ENCODE results near the gene CARD19.
"Not testable (repeated sequence)": the region's sequence is repeated elsewhere in the genome, so short reads cannot be mapped to it uniquely, and the experiment has no call there.

The CARD19 gene

DNA sequence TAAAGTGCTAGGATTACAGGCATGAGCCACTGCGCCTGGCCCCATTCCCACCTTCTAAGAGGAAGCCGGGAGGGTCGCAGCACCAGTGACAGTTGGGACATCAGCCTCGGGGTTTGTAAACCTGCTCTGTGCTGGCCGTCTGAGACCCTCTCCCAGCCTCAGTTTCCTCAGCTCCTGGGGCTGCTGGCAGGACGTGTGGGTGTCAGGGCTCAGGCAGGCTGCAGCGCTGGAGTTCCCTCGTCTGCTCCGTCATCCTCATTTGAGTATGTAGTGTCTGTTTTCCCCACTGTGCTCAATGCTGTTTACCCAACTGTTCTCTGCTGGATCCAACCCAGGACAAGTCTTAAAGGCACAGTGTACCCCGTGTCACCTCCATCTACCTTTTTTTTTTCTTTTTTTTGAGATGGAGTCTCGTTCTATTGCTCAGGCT, 40.0 kb downstream of the CARD19 start:
- DNase-seq = no peak

DNA sequence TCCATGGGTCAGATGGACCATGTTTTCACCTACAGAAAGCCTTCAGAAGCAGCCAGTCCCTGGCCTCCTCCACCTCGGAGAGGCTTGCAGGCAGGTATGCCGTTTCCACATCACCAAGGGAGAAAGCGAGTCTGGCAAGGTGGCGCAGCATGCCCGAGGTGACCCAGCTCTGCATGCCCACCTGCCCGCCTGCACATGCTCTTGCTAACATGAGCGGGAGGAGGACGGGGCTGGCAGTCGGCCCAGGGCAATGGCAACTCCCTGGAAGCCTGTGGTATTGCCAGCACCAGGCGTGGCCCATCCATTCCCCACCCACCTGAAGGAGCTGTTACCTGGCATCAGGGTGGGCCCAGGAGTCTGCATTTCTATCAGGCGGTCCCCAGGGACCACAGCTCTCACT, 41.3 kb downstream of the CARD19 start:
- DNase-seq = no peak

DNA sequence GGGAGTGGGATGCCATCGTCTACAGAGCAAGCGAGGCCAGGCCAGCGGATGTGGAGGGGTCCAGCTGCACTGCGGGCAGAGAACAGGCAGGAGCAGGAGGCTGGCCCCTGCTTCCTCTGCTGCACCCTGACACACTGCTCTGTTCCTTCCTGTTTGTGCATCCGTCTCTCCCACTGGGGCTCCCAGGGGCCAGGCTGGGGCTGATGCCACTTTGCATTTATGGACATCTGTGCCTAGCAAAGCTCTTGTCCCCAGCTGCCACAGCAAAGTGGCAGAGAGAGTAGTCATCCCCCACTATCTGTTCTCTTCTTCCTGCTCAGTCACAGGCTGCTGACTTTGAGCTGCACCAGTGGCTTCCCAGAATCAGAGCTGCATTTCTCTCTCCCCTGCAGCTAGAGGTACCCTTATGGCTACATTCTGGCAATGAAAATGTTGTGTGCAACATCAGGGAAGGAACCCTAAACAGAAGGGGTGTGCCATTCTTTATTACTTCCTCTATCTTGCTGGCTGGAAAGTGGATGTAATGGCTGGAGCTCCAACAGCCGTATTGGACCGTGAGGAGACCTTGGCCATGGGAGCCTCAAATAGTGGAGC, 42.3 kb downstream of the CARD19 start:
- DNase-seq = no peak

DNA sequence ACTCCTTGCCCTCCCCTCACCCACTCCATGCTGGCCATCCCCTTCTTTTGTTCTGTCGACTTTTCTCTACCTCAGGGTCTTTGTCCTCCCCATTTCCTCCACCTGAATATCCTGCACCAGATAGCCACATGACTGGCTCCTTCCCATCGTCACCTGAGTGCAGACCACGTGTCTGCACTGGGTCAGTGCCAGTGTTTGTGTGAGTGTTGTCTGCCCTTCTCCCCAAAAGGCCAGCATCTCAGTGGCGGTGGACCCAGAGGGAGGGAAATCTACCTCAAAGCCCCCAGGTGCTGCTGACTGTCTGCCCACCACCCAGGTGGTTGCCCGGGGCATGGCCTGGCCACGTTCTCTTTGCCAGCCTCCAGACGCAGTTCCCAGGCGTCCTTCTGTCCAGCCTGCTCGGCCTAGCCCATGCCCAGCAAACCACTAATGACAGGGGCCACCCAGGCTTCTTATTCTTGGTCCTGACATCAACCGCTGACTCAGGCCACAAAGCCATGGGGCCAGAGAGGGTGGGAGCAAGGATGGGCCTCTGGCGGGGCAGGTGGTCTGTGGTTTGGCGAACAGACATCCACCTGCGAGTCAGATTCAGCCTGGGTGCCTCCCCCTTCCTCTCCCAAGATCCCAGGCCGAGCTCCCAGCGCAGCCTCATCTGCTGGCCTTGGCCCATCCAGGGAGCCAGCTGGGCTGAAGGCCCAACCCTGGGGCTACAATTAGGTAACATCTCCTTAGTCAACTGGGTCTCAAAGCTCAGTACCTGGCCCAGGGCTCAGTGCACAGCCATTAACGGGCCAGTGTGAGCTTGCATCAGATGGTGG, 43.6 kb downstream of the CARD19 start:
- DNase-seq = no peak

DNA sequence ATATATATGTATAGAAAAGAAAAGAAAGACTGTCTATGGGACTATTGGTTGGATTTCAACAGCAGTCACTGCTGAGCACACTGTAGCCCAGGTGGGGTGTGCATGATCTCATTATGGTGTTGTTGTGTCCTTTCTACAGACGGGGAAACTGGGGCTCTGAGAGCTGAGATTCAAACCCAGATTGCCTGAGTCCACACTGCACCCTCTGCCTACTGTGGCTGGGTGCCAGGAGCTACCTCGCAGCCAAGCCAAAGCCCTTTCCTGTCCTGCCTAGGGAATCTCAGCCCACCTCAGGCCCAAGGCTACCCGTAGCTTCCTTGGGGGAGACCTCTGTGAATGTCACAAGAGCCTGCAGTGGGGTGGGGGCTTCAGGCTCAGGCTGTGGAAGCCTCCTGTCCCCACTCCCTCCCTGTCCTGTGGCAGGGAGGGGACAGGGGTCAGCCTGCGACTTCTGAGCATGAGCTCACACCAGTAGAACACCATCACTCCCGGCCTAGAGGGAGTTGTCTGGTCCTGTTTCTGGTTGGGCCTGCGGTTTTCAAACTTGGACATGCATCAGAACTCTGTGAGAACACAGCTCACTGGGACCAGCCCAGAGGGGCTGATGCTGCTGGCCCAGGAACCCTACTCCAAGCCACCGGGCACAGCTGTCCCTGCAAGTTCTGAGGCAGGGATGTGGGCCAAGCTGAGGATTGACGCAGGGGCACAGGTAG, 45.9 kb downstream of the CARD19 start:
- DNase-seq = no peak

DNA sequence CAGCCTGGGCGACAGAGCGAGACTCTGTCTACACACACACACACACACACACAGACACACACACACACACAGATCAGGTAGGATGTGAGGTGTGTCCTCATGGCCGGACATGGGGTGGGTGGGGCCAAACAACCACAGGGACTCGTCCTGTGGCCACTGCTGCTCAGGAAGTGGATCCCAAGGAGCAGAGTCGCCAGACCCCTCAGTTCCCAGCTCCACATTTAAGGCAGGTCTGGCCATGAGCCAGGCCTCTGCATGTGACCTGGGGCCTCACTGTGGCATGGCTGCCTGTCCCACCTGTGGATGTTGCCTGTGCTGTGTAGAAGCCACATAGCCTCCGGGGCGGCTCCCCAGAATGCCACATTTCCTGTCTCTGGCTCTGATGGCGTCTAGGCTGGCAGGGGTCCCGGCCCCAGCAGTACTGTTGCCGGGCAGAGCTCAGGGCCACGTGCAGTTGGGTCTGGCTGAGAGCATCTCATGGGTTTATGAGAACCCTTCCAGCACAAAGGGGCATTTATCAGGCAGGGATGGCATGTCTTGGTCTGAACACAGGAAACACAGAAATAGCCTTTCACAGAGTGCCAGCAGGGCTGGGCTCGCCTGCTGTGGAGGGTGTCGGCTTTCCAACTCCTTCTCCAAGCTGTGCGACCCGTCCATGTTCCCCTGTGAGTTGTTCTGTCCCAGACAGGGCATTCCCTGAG, 48.0 kb downstream of the CARD19 start:
- DNase-seq = no peak

DNA sequence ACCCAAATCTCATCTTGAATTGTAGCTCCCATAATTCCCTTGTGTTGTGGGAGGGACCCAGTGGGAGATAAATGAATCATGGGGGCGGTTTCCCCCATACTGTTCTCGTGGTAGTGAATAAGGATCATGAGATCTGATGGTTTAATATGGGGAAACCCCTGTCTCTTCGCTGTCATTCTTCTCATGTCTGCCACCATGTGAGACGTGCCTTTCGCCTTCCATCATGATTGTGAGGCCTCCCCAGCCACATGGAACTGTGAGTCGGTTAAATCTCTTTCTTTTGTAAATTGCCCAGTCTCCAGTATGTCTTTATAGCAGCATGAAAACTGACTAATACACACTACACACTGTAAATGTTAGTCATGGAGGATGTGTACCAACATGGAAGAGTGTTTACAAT, 50.7 kb downstream of the CARD19 start:
- DNase-seq = not testable (repeated sequence)

DNA sequence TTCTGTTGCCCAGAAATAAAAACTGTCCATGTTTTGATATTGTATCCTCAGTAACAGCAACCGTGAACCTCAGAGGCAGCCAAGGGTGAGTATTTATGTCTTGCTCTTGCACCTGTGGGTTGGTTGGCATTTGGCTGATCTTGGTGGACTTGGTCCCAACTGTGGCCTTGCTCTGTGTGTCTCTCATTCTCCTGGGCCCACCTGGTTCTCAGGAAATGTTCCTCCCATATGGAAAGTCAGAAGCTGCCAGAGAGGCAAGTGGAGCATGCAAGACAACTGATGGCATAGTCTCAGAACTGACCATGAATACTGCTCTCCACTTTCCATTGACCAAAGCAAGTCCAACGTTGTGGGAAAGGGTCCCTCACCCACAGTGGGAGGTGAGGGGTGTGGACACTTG, 51.6 kb downstream of the CARD19 start:
- DNase-seq = no peak

DNA sequence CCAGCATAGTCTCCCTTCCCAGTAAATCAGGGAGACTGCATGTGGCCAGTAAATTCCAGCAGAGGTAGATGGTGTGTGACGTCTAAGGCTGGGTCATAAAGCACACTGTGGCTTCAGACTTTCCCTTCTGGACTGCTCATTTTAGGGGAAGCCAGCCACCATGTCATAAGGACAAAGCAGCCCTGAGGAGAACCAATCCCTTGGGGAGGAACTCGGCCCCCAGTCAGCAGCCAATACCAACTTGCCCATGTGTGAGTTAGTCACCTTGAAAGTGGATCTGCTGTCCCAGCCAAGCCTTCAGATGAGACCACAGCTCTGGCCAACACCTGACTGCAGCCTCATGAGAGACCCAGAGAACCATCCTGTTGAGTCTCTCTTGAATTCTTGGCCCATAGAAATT, 52.7 kb downstream of the CARD19 start:
- DNase-seq = no peak

DNA sequence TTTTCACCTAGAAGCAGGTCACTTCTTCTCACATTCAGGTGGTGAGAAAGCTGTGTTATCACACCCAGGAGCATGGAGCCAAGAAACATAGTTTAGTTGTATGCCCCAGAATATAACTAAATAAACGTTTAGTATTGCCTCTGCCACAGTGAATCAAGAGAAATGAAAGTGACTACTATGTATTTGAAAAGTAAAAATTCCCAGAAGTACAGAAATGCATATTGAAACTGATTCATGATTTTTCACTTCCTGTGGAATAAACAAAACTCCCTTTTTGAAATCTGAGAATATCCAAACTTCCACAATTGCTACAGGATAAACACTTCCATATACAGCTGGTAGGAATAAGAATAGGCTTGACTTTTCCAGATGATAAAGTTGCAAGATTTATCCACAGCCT, 53.3 kb downstream of the CARD19 start:
- DNase-seq = no peak

DNA sequence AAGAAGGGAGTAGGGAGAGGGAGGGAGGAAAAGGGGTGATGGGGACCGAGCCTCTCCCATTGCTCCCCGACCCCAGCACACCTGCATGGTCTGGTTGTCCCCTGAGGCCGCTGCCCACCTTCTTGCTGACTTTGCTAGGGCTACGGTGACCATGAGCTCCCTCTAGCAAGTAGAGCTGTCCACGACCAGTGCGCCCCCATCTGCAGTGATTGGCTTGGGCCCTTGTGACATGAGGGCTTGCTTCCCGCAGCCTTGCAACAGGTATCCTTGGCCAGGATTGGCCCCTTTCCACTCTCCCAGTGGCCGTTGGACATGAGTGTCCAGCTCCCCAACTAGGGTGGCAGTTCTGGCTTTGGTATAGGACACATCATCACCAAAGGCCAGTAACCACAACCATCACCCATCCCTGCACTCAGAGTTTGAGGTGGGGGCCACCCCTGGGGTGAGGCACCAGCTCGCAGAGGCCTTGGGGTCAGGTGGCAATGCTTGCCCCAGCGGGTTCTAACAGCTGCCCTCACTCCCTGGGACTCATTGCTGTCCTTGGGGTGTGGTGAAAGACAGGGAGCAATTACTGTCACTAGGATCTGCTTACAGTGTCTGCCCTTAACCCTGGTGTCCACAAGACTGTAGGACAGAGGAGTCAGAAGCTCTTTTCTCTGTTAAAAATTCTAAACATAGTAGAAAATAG, 55.2 kb downstream of the CARD19 start:
- DNase-seq = no peak

DNA sequence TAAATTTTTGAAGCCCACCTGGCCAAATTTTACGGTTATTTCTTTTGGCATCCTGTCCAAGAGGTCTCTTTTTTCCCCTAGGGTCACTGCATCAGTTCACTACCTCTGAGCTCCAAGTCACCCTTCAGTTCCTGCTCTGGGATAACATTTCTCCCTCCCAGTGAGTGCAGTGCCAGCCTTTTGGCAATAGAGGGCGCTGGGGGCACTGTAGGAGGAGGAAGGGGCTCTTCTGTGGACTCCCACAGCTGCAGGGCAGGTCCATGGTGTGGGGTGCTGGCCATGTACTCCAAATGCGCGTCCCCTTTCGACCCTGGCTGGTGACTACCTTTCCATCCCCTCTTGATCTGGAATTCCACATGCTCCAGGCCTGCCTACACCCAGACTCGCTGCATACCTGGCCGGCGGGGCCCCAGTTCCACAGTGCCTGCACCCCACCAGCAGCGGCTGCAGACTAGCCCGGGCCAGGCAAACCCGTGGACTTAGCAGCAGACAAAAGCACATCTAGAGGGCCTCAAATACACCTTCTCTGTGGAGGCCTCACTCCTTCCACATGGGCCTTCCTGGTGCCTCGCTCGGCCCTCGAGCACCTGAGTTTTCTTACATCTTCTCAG, 58.4 kb downstream of the CARD19 start:
- DNase-seq = peak; percentile 75

DNA sequence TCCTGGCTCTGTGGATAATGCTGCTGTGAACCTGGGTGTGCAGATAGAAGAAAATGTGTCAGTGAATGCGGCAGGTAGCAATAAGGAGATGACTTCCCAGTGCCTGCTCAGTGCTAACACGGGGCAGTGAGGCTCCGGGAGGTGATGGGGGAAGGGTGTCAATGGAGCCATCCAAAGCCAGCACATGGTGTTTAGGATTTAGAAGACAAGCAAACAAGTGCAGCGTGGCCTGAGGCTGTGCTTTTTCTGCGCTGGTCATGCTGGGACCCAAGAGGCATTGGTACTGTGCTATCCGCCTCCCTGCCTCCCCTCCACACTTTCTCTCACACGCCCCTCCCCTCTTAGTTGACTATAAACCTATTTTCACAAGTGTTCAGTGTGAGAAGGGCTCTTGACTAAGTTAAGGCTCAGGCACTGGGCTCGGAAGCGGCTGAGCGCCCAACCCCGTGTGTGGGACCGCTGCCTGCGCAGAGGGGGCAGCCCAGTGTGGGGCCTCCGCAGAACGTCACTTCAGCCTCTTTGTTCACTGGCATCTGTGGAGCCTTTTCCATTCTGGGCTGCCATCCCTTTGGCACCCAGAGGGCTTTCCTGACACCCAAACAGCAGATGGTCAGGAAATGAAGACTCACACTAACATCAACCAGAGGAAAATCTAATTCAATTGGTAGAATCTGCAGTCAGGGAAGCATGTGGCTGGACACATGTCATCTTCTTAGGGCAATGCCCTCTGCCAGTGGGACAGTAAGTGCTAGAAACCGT, 59.9 kb downstream of the CARD19 start:
- no peak for DNase-seq

DNA sequence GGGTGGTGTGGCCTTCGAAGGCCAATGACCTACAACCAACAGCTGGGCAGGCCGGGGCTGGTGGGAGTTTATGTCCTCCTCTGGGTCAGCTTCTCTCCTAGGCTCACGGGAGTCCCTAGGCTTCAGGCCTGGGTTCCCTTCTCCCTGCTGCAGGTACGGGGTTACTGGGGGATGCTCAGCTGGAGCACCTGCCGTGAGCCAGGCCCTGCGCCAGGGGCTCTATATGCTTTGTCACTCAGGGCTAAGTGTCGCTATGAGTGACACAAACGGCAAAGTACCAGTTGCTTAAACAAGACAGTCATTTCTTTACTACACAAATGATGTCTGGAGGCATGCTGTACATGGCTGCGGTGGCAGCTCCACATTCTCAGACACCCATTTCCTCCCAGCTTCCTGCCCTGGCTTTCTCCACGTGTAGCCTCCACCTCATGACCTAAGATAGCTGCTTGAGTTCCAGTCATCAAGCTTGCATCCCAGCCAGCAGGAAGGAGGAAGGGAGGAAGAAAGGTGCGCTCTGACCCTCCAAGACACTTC, 60.5 kb downstream of the CARD19 start:
- DNase-seq = no peak

DNA sequence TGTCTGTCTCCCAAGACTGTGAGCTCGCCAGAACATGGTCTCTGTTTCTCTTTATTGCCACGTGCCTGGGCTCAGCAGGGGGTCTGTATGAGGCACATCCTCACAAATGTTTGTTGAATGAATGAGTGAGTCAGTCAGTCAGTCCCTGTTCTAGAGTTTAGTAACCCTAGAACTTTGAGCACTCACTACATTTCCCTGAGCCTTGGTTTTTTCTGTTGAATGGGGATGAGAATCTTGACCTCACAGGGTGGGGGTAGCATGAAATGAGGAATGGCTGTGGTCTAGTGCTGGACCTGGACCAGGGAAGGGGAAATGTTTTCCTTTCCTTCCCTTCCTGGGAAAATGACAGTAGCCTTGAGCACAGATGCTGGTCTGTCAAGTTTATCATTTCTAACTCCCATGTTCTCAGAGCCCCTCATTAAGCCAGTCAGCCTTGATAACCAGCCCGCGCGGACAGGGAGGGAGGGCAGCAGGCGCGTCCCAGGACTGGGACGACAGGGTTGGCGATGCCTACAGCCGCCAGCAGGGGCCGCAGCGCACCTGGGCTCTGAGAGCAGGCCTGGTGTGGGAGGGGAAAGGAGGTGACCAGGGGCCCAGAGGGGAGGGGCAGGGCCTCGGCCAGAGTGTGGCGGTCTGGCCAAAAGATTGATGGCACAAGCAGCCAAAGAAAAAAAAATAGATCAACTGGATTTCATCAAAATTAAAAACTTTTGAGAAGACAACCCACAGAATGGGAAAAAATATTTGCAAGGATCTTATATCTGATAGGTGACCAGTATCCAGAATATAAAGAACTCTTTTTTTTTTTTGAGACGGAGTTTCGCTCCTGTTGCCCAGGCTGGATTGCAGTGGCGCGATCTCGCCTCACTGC, 63.8 kb downstream of the CARD19 start:
- DNase-seq = peak; percentile 91

DNA sequence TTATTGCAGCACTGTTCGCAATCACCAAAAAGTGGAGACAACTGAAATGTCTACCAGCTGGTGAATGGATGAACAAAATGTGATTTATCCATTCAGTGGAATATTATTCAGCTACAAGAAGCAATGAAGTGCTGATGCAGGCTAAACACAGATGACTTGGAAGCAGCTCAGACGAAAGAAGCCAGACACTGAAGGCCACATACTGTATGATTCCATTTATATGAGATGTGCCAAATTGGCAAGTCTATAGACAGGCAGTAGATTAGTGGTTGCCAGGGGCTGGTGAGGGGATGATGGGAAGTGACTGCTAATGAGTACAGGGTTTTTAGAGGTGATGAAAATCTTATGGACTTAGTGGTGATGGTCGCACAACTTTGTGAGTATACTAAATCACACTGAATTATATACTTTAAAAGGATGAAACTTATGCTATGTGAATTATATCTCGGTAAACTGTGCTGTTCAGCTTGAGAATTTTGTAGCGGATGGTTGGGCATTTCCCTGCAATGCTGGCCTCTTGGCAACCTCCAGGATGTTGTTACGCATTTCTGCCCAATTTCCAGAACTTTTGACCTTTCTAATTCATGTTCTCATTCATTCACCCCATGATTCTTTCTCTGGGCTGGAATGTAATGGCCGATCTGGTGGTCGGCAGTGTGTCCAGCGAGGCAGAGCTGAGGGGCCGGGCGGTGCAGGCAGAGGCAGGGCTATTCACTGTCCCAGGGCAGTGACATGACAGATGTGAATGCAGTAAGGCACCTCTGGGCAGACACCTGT, 66.0 kb downstream of the CARD19 start:
- no peak for DNase-seq
